Middle frontal gyrus (tissue), 1 donor: ENCODE data around the gene ARHGAP27.
"Not testable (repeated sequence)": the region's sequence is repeated elsewhere in the genome, so short reads cannot be mapped to it uniquely, and the experiment has no call there.

ENCODE experiments used
- DNase-seq: peaks from one replicate; pipeline ENCODE4 v3.0.0-alpha.2; 2015; ENCODE audit warnings: low spot score; ENCODE audit errors: extremely low spot score

The ARHGAP27 gene

DNA sequence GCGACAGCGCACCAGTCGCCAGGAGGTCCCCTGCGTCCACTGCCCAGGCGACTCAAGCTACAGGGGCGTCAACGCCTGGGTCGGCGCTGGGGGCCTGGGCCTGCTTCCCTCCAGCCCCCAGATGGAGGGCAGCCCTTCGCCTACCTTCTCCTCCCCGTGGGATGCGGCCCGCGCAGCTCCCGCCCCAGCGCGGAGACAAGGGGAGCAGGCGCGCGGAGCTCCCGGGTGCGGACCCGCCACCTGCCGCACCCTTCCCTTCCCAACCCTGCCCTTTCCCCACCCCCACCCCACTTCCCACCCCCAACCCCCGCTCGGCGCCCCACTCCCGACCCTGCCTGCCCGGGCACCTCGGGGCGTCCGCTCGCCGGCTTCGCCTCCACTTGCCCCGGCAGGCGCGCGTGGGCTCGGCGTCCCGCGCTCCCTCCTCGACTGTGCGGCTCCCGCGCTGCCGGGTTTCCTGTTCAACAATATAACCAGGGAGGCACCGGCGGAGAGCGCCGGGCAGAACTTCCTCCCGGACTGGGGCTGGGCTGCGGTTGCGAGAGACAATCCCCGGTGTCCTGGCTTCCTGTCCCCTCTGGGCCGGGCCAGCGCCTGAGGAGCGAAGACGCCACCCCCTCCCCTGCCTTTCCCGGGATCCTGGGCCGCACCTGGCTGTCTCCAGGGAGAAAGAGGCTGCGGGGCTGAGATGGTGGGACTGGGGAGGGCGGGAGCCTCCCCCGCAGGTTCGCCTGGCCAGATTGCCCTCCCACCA, at the start of gene ARHGAP27:
Gene ARHGAP27 (minus strand): TSS at position 466 of the 754 bp plus-strand sequence. CDS start 2,591 bp downstream, outside the sequence.
- no peak for DNase-seq

DNA sequence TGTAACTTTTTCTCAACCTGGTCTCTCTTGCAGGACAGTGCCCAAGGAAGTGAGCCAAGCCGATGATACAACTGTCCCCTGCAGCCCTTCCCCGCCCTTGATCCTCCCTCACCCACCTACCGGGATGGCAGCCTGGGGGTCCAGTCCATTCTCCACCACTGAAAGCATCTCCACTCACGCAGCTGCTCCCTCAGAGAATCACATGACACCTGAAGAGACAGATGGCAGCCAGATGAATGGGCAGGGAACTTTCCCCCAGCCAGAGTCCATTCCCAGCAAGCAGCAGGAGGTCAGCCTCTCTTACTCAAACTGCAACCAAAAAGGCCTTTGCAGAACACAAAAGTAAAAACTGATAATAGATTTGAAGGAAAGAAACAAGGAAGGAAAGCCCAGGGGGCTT, 49.6 kb upstream of the ARHGAP27 start:
- DNase-seq = not testable (repeated sequence)

DNA sequence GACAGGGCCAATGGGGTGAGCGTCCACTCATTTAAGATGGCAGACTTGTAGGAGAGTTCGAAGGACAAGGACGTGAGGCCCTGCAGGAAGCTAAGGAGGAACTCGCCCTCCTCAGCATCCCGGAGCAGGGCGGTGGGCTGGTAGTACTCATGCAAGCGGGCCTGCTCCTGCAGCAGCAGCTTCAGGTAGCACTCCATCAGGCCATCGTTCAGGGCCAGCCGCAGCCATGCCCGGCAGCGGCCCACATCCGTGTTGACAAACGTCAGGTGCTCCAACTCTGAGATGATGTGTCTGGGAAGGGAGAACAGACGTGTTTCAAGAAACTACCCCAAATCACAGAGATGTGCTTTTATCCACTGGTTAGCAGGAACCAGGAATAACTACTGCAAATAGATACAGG, 42.8 kb upstream of the ARHGAP27 start:
- DNase-seq = not testable (repeated sequence)

DNA sequence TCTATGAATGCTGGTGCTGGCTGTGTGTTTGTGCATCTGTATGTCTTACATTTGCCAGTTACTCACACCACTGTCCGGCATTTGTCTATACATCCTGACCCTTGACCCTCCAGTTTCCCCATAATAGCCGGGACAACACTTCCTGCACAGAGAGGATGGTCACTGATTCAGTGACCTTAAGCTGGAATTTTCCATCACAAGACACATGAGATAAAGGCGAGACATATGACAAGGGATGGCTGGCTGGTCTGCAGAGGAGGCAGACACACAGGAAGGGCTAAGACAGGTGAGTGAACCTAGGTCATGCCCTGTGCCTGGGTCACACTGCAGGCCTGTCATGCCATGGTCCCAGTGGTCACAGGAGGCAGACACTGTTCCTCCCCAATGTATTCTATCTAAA, 39.6 kb upstream of the ARHGAP27 start:
- DNase-seq = not testable (repeated sequence)

DNA sequence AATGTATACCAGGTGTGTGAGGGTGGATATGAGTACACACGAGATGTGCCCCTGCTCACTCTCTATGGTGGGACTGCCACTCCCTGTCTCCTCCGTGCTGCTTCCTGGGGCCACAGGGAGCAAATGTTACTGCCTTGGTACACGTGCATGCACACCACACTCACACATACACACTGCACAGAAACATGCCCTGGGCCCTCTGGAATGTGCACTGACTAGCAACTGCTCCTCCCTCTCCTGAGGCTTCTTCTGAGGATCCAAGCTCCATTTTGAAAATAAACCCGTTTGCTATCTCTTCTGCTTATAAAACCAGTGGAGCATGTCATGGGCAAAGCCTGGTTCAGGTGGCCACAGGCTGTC, 36.5 kb upstream of the ARHGAP27 start:
- DNase-seq = not testable (repeated sequence)

GRCh38 chr17:45468293-45469203, 35.9 kb upstream of the ARHGAP27 start:
- DNase-seq = not testable (repeated sequence)

GRCh38 chr17:45461524-45462327, 29.1 kb upstream of the ARHGAP27 start:
- not testable (repeated sequence) for DNase-seq

- DNase-seq = not testable (repeated sequence)
These were observed 27.8 kb upstream of the ARHGAP27 start for GRCh38 chr17:45460422-45460821.

DNA sequence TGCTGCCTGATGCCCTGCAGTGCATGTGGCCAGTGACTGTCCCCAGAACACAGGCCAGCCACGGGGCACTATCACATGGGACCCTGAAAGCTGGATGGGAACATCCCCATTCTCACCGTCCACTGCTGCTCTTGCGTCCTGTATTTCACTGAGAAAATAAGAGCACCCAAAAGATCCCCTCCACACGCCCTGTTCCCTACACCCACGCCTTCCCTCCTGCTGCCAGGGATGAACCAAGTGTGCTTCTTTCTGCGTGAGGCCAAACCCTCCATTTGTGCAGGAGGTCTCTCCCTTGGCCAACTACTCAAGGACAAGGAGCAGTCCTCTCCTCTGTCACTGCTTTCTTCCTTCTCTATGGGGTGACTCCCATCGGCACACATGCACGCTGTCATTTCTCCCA, 21.7 kb upstream of the ARHGAP27 start:
- DNase-seq = not testable (repeated sequence)

DNA sequence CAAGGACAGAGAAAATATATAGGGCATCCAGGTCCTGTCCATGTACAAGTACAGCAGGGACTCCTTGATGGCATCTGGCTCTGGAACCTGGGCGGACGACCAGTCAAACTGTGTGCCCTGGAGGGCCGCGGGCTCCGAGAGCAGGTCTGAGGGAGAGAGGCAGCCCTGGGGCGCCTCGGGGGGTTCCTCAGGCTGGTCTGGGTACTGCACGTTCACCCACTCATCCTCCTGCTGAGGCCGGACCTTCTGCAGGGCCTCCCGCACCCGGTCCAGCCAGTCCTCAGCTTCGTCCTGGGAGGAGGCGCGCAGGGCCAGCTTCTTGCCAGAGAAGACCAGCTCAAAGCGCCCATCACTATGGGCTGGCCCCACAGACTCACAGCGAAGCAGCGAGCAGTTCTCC, 21.1 kb upstream of the ARHGAP27 start:
- not testable (repeated sequence) for DNase-seq

DNA sequence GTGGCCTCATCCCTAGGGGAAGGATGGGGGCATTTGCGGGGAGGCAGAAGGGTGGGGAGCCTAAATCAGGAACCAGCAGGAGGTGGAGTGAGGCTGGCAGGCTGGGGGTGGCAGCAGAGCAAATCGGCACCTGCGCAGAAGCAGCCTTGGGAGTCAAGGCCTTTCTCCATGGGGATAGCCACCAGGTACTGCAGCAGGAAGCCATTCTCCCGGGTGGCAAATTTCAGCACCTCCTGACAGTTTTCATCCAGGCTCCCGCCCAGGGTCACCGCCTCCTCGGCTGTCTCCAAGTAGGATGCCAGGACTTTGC, 20.5 kb upstream of the ARHGAP27 start:
- not testable (repeated sequence) for DNase-seq

DNA sequence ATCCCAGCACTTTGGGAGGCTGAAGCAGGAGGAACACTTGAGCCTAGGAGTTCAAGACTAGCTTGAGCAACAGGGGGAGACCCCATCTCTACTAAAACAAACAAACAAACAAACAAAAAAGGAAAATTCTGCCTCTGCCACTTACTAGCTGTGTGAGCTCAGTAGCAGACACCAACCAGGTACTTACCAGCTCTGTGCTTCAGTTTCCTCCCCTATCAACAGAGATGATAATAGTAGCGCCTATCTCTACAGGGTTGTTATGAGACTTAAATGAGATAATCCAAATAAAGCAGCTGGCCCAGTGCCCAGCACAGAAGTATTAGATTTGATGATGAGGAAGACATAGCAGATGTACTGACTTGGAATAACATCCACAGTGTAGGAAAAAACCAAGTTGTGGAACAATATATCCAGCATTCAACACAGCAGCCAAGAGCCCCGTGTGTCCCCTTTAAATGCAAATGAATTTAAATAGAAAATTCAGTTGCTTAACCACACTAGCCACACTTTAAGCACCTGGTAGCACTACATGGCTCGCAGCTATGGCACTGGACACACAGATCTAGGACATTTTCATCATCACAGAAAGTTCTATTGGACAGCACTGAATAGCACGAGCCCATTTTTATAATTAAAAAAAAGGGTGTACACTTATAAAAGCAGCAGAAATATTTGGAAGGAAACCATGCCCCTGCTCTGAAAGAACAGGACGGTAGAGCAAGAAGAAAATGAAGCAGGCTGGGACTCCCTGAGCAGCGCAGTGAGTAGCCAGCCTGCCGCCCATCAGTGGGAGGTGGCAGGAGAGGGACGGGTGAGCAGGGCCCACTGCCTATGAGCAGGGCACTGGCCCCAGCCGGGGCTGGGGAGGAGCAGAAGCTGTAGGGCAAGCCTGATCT, 19.9 kb upstream of the ARHGAP27 start:
- not testable (repeated sequence) for DNase-seq

GRCh38 chr17:45451660-45452059, 19.0 kb upstream of the ARHGAP27 start:
- not testable (repeated sequence) for DNase-seq

DNA sequence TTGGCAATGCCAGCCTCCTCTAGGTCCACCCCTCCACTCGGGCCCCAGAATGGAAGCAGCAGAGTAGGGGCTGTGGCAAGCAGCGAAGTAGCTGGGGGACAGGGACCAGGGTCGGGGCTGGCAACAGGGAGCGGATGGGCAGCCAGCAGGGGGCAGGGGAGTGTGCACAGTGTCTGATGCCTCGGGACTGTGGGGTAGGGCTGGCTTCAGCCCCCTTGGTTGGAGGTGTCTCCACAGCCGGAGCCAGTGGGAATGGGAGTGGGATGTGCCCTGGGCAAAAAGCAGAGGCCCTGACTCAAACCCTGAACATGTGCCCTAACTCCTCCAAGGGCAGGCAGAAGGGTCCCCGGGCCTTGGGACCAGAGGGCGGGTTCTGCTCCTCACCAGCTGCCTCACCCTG, 18.5 kb upstream of the ARHGAP27 start:
- no peak for DNase-seq

DNA sequence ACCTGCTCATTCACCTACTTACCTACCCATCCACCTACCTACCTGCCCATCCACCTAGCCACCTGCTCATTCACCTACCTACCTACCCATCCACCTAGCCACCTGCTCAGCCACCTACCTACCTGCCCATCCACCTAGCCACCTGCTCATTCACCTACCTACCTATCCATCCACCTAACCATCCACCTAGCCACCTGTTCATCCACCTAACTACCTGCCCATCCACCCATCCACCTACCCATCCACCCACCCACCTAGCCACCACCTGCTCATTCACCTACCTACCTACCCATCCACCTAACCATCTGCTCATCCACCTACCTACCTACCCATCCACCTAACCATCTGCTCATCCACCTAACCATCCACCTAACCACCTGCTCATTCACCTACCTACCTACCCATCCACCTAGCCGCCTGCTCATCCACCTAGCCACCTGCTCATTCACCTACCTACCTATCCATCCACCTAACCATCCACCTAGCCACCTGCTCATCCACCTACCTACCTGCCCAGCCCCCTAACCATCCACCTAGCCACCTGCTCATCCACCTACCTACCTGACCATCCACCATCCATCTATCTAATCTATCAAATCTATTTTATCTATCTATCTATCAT, 17.1 kb upstream of the ARHGAP27 start:
- DNase-seq = not testable (repeated sequence)

DNA sequence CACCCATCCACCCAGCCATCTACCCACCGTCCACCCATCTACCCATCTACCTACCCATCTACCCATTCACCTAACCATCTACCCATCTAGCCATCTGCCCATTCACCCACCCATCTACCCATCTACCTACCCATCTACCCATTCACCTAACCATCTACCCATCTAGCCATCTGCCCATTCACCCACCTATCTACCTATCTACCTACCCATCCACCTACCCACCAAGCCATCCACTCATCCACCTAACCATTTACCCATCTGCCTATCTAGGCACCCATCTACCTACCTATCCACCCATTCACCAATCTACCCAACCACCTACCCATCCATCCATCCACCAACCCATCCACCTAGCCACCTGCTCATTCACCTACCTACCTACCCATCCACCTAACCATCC, 16.6 kb upstream of the ARHGAP27 start:
- not testable (repeated sequence) for DNase-seq

- not testable (repeated sequence) for DNase-seq
These were observed 15.8 kb upstream of the ARHGAP27 start for GRCh38 chr17:45448483-45448882.

DNA sequence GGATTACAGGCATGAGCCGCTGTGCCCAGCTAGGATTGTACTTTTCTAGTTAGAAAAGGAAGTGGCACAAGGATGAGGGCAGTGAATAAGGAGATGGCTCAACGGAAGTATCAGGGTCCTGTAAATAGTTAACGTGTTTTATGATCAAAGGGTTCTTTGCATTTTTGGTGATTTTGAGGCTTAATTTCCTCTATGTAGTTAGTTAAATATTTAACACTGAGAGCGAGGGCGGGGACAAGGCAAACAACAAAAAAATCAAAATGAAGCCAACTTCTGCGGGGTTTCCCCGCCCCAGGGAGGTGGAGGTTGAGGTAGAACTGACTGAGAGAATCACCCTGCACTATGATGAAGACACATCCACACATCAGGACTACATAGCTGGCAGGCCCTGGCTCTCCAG, 15.4 kb upstream of the ARHGAP27 start:
- not testable (repeated sequence) for DNase-seq

- not testable (repeated sequence) for DNase-seq
These were observed 15.0 kb upstream of the ARHGAP27 start for GRCh38 chr17:45447650-45448049.
